Measurements from ENCODE around the gene PRDM5.

The PRDM5 gene

DNA sequence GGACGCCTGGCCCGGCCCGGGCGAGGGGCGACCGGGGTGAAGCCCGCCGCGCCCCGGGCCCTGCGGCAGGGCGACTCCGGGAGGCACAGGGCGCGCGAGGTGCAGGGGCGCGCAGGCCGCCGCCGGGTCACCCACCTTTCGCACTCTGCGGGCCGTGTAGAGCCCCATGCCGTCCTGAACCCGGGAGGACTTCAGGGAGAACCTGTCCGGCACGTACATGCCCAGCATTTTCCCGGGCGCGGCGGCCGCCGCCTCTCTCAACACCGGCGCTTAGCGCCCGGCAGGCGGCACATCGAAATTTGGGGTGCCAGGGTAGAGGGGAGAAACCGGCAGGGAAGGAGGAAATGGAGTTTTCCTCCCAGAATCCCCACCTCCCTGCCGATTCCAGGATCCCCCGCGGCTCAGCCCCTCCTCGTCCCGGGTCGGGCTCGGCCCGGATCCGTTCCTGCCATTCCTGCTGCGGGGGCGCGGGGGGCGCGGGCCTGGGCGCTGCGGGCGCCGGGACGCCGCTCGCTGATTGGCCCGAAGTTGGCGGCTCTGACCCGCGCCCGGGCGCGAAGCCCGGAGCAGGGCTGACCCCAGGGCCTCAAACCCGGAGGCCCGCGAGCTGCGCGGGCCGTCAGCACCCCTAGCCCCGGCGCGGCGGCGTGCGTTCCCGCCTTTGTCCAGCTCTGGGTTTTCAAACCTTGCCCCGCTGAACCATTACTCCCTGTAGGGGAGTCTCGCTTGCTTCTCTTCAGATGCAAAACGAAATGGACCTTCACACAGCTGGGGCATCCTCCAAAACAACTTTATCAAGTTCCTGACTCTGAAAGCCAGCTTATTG lies at the start of gene PRDM5:
PRDM5 (minus strand) TSS at position 346 of the 826 bp plus-strand sequence; CDS start at position 228, 118 bp downstream.
- Histone ChIP-seq H3K4me3 (ENCODE audit: low read depth, low read length) (peak within 1 kb of the TSS; percentile 79), H3K9ac (ENCODE audit: low read length) (peak within 1 kb of the TSS; percentile 84), H3K27ac (ENCODE audit: low read depth, low read length) (peak within 1 kb of the TSS; percentile 92), H3K9me3 (ENCODE audit: control insufficient read depth, insufficient read depth, low read depth, low read length) (no peaks in the 10 kb centered on the region), H3K36me3 (ENCODE audit: control insufficient read depth, insufficient read depth, low read length) (no peaks in the 10 kb centered on the region), H3K4me1 (ENCODE audit: control insufficient read depth, insufficient read depth, low read length) (peaks cover 31% of the 10 kb centered on the region), H3K27me3 (ENCODE audit: control insufficient read depth, insufficient read depth, low read length) (no peaks in the 10 kb centered on the region)

DNA sequence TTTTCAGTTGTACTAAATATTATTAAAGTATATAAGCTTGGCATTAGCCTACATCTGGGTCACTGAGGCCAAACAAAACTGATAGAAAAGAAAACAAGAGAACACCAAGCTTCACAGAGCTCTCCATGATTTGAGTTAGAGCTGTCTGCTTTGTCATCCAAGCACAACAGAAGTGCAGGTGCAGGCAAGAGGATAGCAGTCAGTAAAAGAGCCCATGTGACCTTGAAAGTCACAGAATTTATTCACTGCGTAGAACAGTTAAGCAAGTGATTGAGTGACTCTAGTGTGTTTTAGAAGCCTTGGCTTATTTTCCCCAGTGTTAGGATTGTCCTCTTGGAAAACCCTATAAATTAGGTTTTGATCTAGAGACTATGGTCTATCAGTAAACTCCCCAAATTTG lies 49.4 kb upstream of the PRDM5 start:
- Histone ChIP-seq H3K9me3 (ENCODE audit: control insufficient read depth, insufficient read depth, low read depth, low read length) (no peaks in the 10 kb centered on the region), H3K4me3 (ENCODE audit: low read depth, low read length) (no peak overlapping the region), H3K27me3 (ENCODE audit: control insufficient read depth, insufficient read depth, low read length) (no peaks in the 10 kb centered on the region), H3K4me1 (ENCODE audit: control insufficient read depth, insufficient read depth, low read length) (no peaks in the 10 kb centered on the region), H3K36me3 (ENCODE audit: control insufficient read depth, insufficient read depth, low read length) (no peaks in the 10 kb centered on the region), H3K27ac (ENCODE audit: low read depth, low read length) (no peak overlapping the region), H3K9ac (ENCODE audit: low read length) (no peak overlapping the region)

DNA sequence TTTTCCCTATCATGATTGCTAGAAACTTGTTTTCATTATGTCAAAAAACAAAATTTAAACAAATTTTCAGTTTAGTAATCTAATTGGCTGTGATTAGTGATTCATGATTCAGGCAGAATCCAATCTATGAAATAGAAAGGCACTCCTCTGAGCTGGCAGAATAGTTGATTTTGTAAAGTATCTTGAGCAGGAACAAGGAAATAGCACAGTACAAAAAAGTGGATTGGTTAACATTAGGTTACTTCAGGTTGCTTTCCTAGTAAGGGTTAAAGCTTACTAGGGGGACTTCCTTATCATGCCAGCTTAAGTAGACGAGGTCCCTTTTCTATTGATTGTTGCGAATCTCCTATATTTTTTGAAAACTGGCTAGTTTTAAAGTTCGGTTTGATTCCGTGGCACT lies 43.4 kb upstream of the PRDM5 start:
- H3K4me3 ChIP-seq (ENCODE audit: low read depth, low read length): no peak overlapping the region
- no peaks in the 10 kb centered on the region for H3K36me3 ChIP-seq (ENCODE audit: control insufficient read depth, insufficient read depth, low read length)
- H3K27me3 ChIP-seq (ENCODE audit: control insufficient read depth, insufficient read depth, low read length): no peaks in the 10 kb centered on the region
- H3K27ac ChIP-seq (ENCODE audit: low read depth, low read length): no peak overlapping the region
- no peaks in the 10 kb centered on the region for H3K9me3 ChIP-seq (ENCODE audit: control insufficient read depth, insufficient read depth, low read depth, low read length)
- no peaks in the 10 kb centered on the region; the same call in 1 of the 2 replicates for H3K4me1 ChIP-seq (ENCODE audit: control insufficient read depth, insufficient read depth, low read length)
- no peak overlapping the region for H3K9ac ChIP-seq (ENCODE audit: low read length)

DNA sequence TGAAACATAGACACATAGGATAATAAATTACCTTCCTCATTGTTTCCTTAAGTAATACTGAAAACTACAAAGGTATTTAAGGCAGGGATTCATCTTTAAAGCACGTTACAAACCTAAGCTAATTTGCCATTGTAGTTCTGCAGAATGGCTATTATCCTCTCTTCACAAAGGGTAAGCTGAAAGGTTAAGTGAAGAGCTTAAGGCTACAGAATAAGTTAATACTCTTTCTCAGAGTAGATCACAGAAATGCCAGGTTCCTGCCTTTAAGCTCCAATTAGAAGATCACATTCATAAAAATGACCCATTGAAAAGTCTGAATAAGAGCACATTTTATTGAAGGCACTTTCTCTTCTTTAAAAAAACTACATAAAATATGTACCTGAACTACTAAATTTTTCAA lies 42.1 kb upstream of the PRDM5 start:
- Histone ChIP-seq H3K9ac (ENCODE audit: low read length) (no peak overlapping the region), H3K27me3 (ENCODE audit: control insufficient read depth, insufficient read depth, low read length) (no peaks in the 10 kb centered on the region)

DNA sequence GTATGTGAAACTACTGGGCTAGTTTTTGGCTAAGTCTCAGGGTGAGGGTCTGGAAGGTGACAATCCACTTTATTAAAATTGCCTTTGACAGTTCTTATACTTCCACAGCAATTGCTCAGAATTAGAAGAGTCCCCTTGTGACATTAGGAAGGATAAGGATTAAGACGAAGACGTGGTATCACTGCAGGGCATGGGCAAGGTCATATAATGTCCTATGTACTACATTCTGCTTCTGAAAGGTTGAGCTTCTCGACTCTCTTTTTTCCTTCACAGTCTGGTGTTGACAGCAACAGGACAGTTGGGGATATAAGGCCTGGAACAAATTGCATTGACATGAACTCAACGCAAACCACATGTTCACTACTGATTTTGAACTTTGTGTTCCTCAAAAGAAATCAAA lies 40.9 kb upstream of the PRDM5 start:
- Histone ChIP-seq H3K4me1 (ENCODE audit: control insufficient read depth, insufficient read depth, low read length) (no peaks in the 10 kb centered on the region; the same call in 1 of the 2 replicates), H3K27ac (ENCODE audit: low read depth, low read length) (no peak overlapping the region), H3K4me3 (ENCODE audit: low read depth, low read length) (no peak overlapping the region), H3K9ac (ENCODE audit: low read length) (no peak overlapping the region), H3K36me3 (ENCODE audit: control insufficient read depth, insufficient read depth, low read length) (no peaks in the 10 kb centered on the region), H3K9me3 (ENCODE audit: control insufficient read depth, insufficient read depth, low read depth, low read length) (no peaks in the 10 kb centered on the region), H3K27me3 (ENCODE audit: control insufficient read depth, insufficient read depth, low read length) (no peaks in the 10 kb centered on the region)

More for the DNA sequence above, 42.1 kb upstream of the PRDM5 start:
- Histone ChIP-seq H3K4me1 (ENCODE audit: control insufficient read depth, insufficient read depth, low read length) (no peaks in the 10 kb centered on the region; the same call in 1 of the 2 replicates), H3K9me3 (ENCODE audit: control insufficient read depth, insufficient read depth, low read depth, low read length) (no peaks in the 10 kb centered on the region), H3K27ac (ENCODE audit: low read depth, low read length) (no peak overlapping the region), H3K36me3 (ENCODE audit: control insufficient read depth, insufficient read depth, low read length) (no peaks in the 10 kb centered on the region), H3K4me3 (ENCODE audit: low read depth, low read length) (no peak overlapping the region)

DNA sequence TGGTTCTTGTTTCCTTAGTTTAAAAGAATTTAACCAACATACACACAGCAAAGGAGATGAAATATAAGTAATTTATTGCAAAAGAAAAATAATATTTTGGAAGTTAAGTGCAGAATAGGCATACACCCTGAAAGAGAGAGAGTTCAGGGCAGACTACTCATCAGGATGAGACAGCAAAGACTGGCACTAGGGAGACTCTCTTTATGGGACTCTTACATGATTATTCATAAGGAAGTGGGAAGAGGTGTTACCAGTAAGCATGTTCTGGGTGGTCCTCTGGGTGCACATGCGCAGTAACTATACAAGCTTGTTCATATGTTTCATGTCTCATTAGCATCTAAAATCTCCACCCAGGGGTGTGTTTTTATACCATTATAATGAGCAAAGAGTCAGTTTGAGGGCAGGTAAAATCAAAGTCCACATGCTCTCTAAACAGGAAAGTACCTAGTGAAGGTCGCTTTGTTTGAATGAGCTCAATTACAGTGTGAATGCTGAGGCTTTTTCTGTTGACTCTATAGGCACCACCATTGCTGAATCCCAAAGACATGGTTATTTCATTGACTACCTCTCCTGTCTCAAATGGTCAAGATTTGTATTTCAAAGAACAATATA lies 38.2 kb upstream of the PRDM5 start:
- no peak overlapping the region for H3K4me3 ChIP-seq (ENCODE audit: low read depth, low read length)
- H3K27ac ChIP-seq (ENCODE audit: low read depth, low read length): no peak overlapping the region
- no peaks in the 10 kb centered on the region for H3K9me3 ChIP-seq (ENCODE audit: control insufficient read depth, insufficient read depth, low read depth, low read length)
- no peaks in the 10 kb centered on the region; the same call in 1 of the 2 replicates for H3K4me1 ChIP-seq (ENCODE audit: control insufficient read depth, insufficient read depth, low read length)
- H3K27me3 ChIP-seq (ENCODE audit: control insufficient read depth, insufficient read depth, low read length): no peaks in the 10 kb centered on the region
- H3K9ac ChIP-seq (ENCODE audit: low read length): no peak overlapping the region
- H3K36me3 ChIP-seq (ENCODE audit: control insufficient read depth, insufficient read depth, low read length): no peaks in the 10 kb centered on the region

DNA sequence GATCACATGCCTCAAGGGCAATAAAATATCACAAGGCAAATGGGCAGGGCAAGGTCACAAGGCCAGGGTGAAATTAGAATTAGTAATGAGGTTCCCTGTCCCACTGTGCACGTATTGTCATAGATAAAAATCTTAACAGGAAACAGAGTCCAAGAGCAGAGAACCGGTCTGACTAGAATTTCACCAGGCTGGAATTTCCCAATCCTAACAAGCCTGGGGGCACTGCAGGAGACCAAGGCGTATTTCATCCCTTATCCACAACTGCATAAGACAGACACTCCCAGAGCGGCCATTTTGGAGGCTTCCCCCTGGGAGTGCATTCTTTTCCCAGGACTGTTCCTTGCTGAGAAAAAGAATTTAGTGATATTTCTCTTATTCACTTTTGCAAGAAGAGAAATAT lies 25.9 kb upstream of the PRDM5 start:
- Histone ChIP-seq H3K4me3 (ENCODE audit: low read depth, low read length) (no peak overlapping the region), H3K4me1 (ENCODE audit: control insufficient read depth, insufficient read depth, low read length) (no peaks in the 10 kb centered on the region), H3K27ac (ENCODE audit: low read depth, low read length) (no peak overlapping the region)

DNA sequence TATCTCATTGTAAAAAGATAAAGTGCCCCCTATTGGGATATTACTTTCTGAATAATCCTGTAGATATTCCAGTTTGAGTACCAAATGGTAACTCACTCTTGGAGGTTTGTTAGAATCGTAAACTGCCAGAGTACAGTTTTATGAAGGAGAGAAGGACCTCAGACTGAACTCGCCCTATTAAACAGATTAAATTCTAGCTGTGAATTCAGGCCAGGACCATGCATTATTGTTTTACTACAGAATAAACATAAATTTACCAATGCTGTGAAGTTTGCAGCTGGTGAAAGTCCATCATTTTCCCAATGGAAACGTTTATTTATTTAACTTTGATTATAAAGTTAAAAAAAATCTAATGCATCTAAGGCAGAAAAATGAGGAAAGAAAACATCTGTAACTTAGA lies 20.2 kb upstream of the PRDM5 start:
- Histone ChIP-seq H3K4me1 (ENCODE audit: control insufficient read depth, insufficient read depth, low read length) (no peaks in the 10 kb centered on the region), H3K36me3 (ENCODE audit: control insufficient read depth, insufficient read depth, low read length) (no peaks in the 10 kb centered on the region), H3K9ac (ENCODE audit: low read length) (no peak overlapping the region), H3K27ac (ENCODE audit: low read depth, low read length) (no peak overlapping the region), H3K4me3 (ENCODE audit: low read depth, low read length) (no peak overlapping the region), H3K27me3 (ENCODE audit: control insufficient read depth, insufficient read depth, low read length) (no peaks in the 10 kb centered on the region), H3K9me3 (ENCODE audit: control insufficient read depth, insufficient read depth, low read depth, low read length) (no peaks in the 10 kb centered on the region)

More for the DNA sequence above, 25.9 kb upstream of the PRDM5 start:
- H3K36me3 ChIP-seq (ENCODE audit: control insufficient read depth, insufficient read depth, low read length): no peaks in the 10 kb centered on the region
- H3K27me3 ChIP-seq (ENCODE audit: control insufficient read depth, insufficient read depth, low read length): no peaks in the 10 kb centered on the region
- no peak overlapping the region for H3K9ac ChIP-seq (ENCODE audit: low read length)
- peaks cover 23% of the 10 kb centered on the region for H3K9me3 ChIP-seq (ENCODE audit: control insufficient read depth, insufficient read depth, low read depth, low read length)

DNA sequence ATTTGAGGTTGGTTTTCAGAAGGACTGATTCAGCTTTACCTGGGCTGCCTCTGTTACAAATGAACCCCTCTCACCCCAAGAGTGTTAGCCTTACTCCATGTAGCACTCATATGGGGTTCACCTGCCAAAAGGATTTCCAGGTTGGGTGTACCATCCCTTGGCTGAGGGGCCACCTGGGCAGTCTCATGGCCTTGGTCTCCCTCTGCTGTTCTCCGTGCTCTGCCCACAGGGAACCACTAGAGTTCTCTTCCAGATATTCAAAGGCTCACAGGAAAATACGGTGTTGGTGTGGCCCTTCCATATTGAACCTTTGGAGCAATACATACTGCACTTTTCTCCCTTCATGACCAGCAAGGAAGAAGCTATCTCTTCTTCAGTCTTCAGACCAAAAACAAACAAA lies 18.0 kb upstream of the PRDM5 start:
- no peaks in the 10 kb centered on the region for H3K27me3 ChIP-seq (ENCODE audit: control insufficient read depth, insufficient read depth, low read length)
- no peak overlapping the region for H3K27ac ChIP-seq (ENCODE audit: low read depth, low read length)
- H3K4me3 ChIP-seq (ENCODE audit: low read depth, low read length): no peak overlapping the region
- H3K4me1 ChIP-seq (ENCODE audit: control insufficient read depth, insufficient read depth, low read length): no peaks in the 10 kb centered on the region
- 0 out of 2 replicates have a peak, but pooled peaks cover 3% of the 10 kb centered on the region for H3K9me3 ChIP-seq (ENCODE audit: control insufficient read depth, insufficient read depth, low read depth, low read length)
- no peaks in the 10 kb centered on the region for H3K36me3 ChIP-seq (ENCODE audit: control insufficient read depth, insufficient read depth, low read length)
- no peak overlapping the region for H3K9ac ChIP-seq (ENCODE audit: low read length)

DNA sequence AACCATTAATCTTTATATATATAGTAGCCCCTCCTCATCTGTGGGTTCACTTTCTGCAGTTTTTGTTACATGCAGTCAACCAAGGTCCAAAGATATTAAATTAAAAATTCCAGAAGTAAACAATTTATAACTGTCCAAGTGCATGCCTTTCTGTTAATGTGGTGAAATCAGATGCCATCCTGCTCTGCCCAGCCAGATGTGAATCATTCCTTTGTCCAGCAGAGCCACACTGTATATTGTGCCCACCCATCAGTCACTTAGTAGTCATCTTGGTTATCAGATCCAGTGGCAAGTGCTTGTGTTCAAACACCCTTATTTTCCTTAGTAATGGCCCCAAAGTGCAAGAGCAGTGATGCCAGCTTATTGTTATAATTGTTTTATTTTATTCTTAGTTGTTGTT lies 17.2 kb upstream of the PRDM5 start:
- Histone ChIP-seq H3K9me3 (ENCODE audit: control insufficient read depth, insufficient read depth, low read depth, low read length) (0 out of 2 replicates have a peak, but pooled peaks cover 3% of the 10 kb centered on the region), H3K4me1 (ENCODE audit: control insufficient read depth, insufficient read depth, low read length) (no peaks in the 10 kb centered on the region), H3K27ac (ENCODE audit: low read depth, low read length) (no peak overlapping the region), H3K4me3 (ENCODE audit: low read depth, low read length) (no peak overlapping the region), H3K36me3 (ENCODE audit: control insufficient read depth, insufficient read depth, low read length) (no peaks in the 10 kb centered on the region), H3K9ac (ENCODE audit: low read length) (no peak overlapping the region), H3K27me3 (ENCODE audit: control insufficient read depth, insufficient read depth, low read length) (no peaks in the 10 kb centered on the region)

DNA sequence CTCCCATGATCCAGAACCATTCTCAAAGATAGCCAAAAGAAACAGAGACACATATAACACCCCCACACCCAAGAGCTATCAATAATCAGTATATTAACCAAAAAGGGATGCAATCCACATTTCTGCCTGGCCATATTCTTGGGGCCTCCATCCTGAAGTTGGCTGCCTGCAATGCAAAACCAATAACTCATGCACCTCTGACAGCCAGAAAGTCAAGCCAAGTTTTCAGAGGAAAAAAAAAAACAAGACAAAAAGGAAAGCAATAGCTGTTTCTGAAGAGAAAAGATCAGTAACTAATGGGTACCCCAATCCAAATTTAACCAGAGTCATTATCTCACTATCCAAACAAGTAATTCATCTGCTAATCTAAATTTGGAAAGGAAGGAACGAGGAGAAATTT lies 7.3 kb upstream of the PRDM5 start:
- Histone ChIP-seq H3K27ac (ENCODE audit: low read depth, low read length) (no peak overlapping the region), H3K4me1 (ENCODE audit: control insufficient read depth, insufficient read depth, low read length) (no peaks in the 10 kb centered on the region), H3K9ac (ENCODE audit: low read length) (no peak overlapping the region), H3K27me3 (ENCODE audit: control insufficient read depth, insufficient read depth, low read length) (no peaks in the 10 kb centered on the region), H3K36me3 (ENCODE audit: control insufficient read depth, insufficient read depth, low read length) (no peaks in the 10 kb centered on the region), H3K4me3 (ENCODE audit: low read depth, low read length) (no peak overlapping the region), H3K9me3 (ENCODE audit: control insufficient read depth, insufficient read depth, low read depth, low read length) (no peaks in the 10 kb centered on the region)

Data from HUES6 (cell line).